SK-N-SH (cell line): ENCODE measurements around the gene APOL6. TPM values are rescaled to one million over a fixed set of nuclear protein-coding genes. Genes with fewer than 3 reads are reported as not detected.

ENCODE experiments used
- CTCF ChIA-PET: fragments of 300-600, 350-600 bp; formaldehyde crosslinking; extraction: SDS; loops from one replicate; lab custom pipeline; 2021; lab: Yijun Ruan, JAX
- POLR2A ChIA-PET: fragments of 350-600 bp; sonication (Branson Sonifier 250); formaldehyde crosslinking; extraction: SDS; loops from one replicate; lab custom pipeline; 2020; ENCODE audit warnings: antibody characterized with exemption, inconsistent platforms; lab: Yijun Ruan, JAX
- DNase-seq: peaks from one replicate; pipeline ENCODE4 v3.0.0; 2012
- H2AFZ ChIP-seq: fragments of 200-600 bp; sonication (generic); 2 replicates; pipeline ENCODE4 v1.8.1; 2016; ENCODE audit warnings: antibody characterized with exemption, mild to moderate bottlenecking, low read depth
- H3F3A ChIP-seq: fragments of 200-600 bp; sonication (generic); replicated peaks from 2 replicates; pipeline ENCODE3; 2016; ENCODE audit warnings: antibody characterized with exemption, mild to moderate bottlenecking; ENCODE audit not compliant: insufficient read depth
- H3K27ac ChIP-seq, 2 experiments: fragments of 200-500 bp in 1 of 2; fragments of 200-600 bp in 1 of 2; sonication (Bioruptor generic) in 1 of 2; sonication (generic), shearing (Covaris generic) in 1 of 2; 2 replicates each; pipeline versions ENCODE4 v1.5.1 to v1.6.1; 2014 to 2016; ENCODE audit warnings: low read depth in 2 of 2, inconsistent platforms in 1 of 2, low read length in 1 of 2, mild to moderate bottlenecking in 1 of 2, mixed read lengths in 1 of 2
- H3K27me3 ChIP-seq: fragments of 200-600 bp; sonication (generic), shearing (Covaris generic); 2 replicates; pipeline ENCODE4 v1.6.1; 2016; ENCODE audit warnings: mixed run types; ENCODE audit not compliant: insufficient read depth
- H3K36me3 ChIP-seq, 2 experiments: fragments of 200-500 bp in 1 of 2; fragments of 200-600 bp in 1 of 2; sonication (Bioruptor generic) in 1 of 2; sonication (generic) in 1 of 2; replicated peaks in 1 of 2; 2 replicates each; pipeline versions ENCODE3 to v1.5.1; 2014 to 2016; ENCODE audit warnings: low read length in 1 of 2, mild to moderate bottlenecking in 1 of 2; ENCODE audit not compliant: insufficient read depth in 2 of 2, control insufficient read depth in 1 of 2
- H3K4me1 ChIP-seq, 2 experiments: fragments of 200-500 bp in 1 of 2; fragments of 200-600 bp in 1 of 2; sonication (Bioruptor generic) in 1 of 2; sonication (generic), shearing (Covaris generic) in 1 of 2; 2 replicates each; pipeline versions ENCODE4 v1.5.1 to v1.6.1; 2014 to 2016; ENCODE audit warnings: low read depth in 1 of 2, low read length in 1 of 2, mixed run types in 1 of 2; ENCODE audit not compliant: insufficient read depth in 2 of 2, control insufficient read depth in 1 of 2
- H3K4me2 ChIP-seq: fragments of 200-600 bp; sonication (generic), shearing (Covaris generic); 2 replicates; pipeline ENCODE4 v1.6.1; 2017; ENCODE audit warnings: mixed run types
- H3K4me3 ChIP-seq, 2 experiments: fragments of 200-500 bp in 1 of 2; fragments of 200-600 bp in 1 of 2; sonication (Bioruptor generic) in 1 of 2; sonication (generic), shearing (Covaris generic) in 1 of 2; 2 replicates each; pipeline versions ENCODE4 v1.5.1 to v1.8.1; 2014 to 2016; ENCODE audit warnings: low read depth in 2 of 2, inconsistent platforms in 1 of 2, low read length in 1 of 2, mild to moderate bottlenecking in 1 of 2, mixed read lengths in 1 of 2, moderate library complexity in 1 of 2
- H3K79me2 ChIP-seq: fragments of 200-600 bp; sonication (generic); 2 replicates; pipeline ENCODE4 v1.8.1; 2017; ENCODE audit warnings: mild to moderate bottlenecking; ENCODE audit not compliant: insufficient read depth
- H3K9ac ChIP-seq: fragments of 200-600 bp; sonication (generic); 2 replicates; pipeline ENCODE4 v1.6.1; 2017; ENCODE audit warnings: mixed run types
- H3K9me2 ChIP-seq: fragments of 200-600 bp; sonication (generic); 2 replicates; pipeline ENCODE4 v1.6.1; 2017; ENCODE audit warnings: mixed run types
- H3K9me3 ChIP-seq: fragments of 200-600 bp; sonication (generic); 2 replicates; pipeline ENCODE4 v1.6.1; 2017; ENCODE audit warnings: mixed run types, mild to moderate bottlenecking, moderate library complexity
- H4K20me1 ChIP-seq: fragments of 200-600 bp; sonication (generic); 2 replicates; pipeline ENCODE4 v1.6.1; 2017; ENCODE audit warnings: mild to moderate bottlenecking, mixed run types; ENCODE audit not compliant: insufficient read depth
- CHD2 ChIP-seq: fragments of 150-350 bp; IDR thresholded peaks from 2 replicates; pipeline ENCODE4 v1.6.1; 2018; ENCODE audit warnings: low read length; ENCODE audit not compliant: partially characterized antibody
- ELF1 ChIP-seq: IDR thresholded peaks from 2 replicates; pipeline ENCODE4 v1.4.0; 2012
- EP300 ChIP-seq, 2 experiments: IDR thresholded peaks; 2 replicates each; pipeline versions ENCODE4 v1.4.0 to v1.6.1; 2012; ENCODE audit warnings: borderline replicate concordance in 1 of 2, low read depth in 1 of 2, low read length in 1 of 2
- FOSL2 ChIP-seq: IDR thresholded peaks from 2 replicates; pipeline ENCODE4 v1.4.0; 2012; ENCODE audit warnings: low read depth, mild to moderate bottlenecking, moderate library complexity, borderline replicate concordance
- FOXJ3 ChIP-seq: sonication (generic); formaldehyde crosslinking; IDR thresholded peaks from 2 replicates; pipeline ENCODE4 v1.5.1; 2020; ENCODE audit warnings: mild to moderate bottlenecking, missing genetic modification reagents
- FOXM1 ChIP-seq: IDR thresholded peaks from 2 replicates; pipeline ENCODE4 v1.4.0; 2012; ENCODE audit warnings: low read depth, mild to moderate bottlenecking
- GABPA ChIP-seq: IDR thresholded peaks from 2 replicates; pipeline ENCODE4 v1.4.0; 2012; ENCODE audit warnings: low read depth, mild to moderate bottlenecking
- GATA2 ChIP-seq: sonication (generic); formaldehyde crosslinking; IDR thresholded peaks from 2 replicates; pipeline ENCODE4 v1.5.0; 2020; ENCODE audit warnings: mild to moderate bottlenecking, missing genetic modification reagents
- NFIC ChIP-seq: IDR thresholded peaks from 2 replicates; pipeline ENCODE4 v1.4.0; 2012; ENCODE audit warnings: borderline replicate concordance
- NRF1 ChIP-seq: IDR thresholded peaks from 2 replicates; pipeline ENCODE4 v1.6.1; 2012; ENCODE audit warnings: low read depth, mild to moderate bottlenecking, low read length
- RCOR1 ChIP-seq: fragments of 150-350 bp; IDR thresholded peaks from 2 replicates; pipeline ENCODE4 v1.6.1; 2017; ENCODE audit warnings: antibody characterized with exemption, low read length
- RXRA ChIP-seq: IDR thresholded peaks from 2 replicates; pipeline ENCODE4 v1.4.0; 2012; ENCODE audit warnings: low read depth, mild to moderate bottlenecking, borderline replicate concordance
- TAF1 ChIP-seq: IDR thresholded peaks from 2 replicates; pipeline ENCODE4 v1.6.1; 2012; ENCODE audit warnings: low read depth, mild to moderate bottlenecking, low read length, moderate library complexity, borderline replicate concordance
- TCF12 ChIP-seq: IDR thresholded peaks from 2 replicates; pipeline ENCODE4 v1.4.0; 2012
- TEAD4 ChIP-seq: IDR thresholded peaks from 2 replicates; pipeline ENCODE4 v1.4.0; 2012; ENCODE audit warnings: mild to moderate bottlenecking, borderline replicate concordance; ENCODE audit not compliant: insufficient read depth
- YY1 ChIP-seq: IDR thresholded peaks from 2 replicates; pipeline ENCODE4 v1.4.0; 2012; ENCODE audit warnings: low read depth, mild to moderate bottlenecking
- WGBS: methylation state at CpG from one replicate; pipeline ENCODE4 v1.1.6; 2017; ENCODE audit warnings: low lambda C conversion rate; 5-methylcytosine and 5-hydroxymethylcytosine counted together
- polyA plus RNA-seq, 3 experiments: library from polyadenylated mRNA; depleted of rRNA; stranded (reverse); fragments of >200 nt; gene quantifications; 2 replicates each; pipeline ENCODE4 v1.2.3, GENCODE V29; 2012
- TF ChIP-seq, protein P1 (sequence below): IDR thresholded peaks from 2 replicates; pipeline ENCODE4 v1.4.0; 2012; ENCODE audit warnings: low read depth, borderline replicate concordance
- TF ChIP-seq, protein P2 (sequence below): IDR thresholded peaks from 2 replicates; pipeline ENCODE4 v1.4.0; 2012; ENCODE audit warnings: low read depth

Gene APOL6
- polyA plus RNA-seq, 1 of the 3 experiments (the other 2 are of a cell fraction) = 0.90 TPM

DNA sequence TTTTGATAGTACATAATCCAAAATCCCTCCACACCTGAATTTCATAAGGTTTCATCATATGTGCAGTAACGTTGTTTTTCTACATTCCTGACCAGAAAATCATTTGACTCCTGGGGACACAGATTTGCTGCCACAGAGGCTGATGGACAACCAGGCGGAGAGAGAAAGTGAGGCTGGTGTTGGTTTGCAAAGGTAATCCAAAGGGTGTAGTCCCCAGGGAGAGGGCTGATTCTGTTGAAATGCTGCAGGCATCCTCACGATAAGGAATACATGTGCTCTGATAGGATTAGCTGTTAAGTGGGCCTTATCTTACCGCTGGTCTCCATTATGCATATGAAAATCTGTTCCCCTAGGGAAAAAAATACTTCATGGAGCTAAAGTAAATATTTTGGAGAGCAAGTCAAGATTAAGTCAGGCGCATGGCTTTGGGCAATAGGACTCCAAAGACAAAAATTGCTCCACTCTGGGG, 8.1 kb downstream of the APOL6 start:
- no peak overlapping the region for H3K4me2 ChIP-seq
- no peak overlapping the region for H2AFZ ChIP-seq
- no peak overlapping the region for H3K4me3 ChIP-seq
- H3F3A ChIP-seq = no peaks in the 10 kb centered on the region
- no peaks in the 10 kb centered on the region for H3K79me2 ChIP-seq
- no peaks in the 10 kb centered on the region for H4K20me1 ChIP-seq
- POLR2A ChIA-PET = no interaction called here
- TF ChIP-seq GATA2 (CRISPR knock-in tag) (peak; percentile 85), EP300 (IDR thresholded peaks at IDR 0.05; ENCODE audit: borderline replicate concordance in 1 of 2, low read depth in 1 of 2, low read length in 1 of 2) (peak in 1 of 2 experiments; percentile 70; a peak in 1 of 4 replicates), RXRA (no peak), RCOR1 (peak; percentile 52; the same call in 1 of the 2 replicates), YY1 (no peak), TCF12 (0 out of 2 replicates have a peak, but pooled peaks have one; percentile 29)
- no peak overlapping the region for H3K27ac ChIP-seq
- H3K27me3 ChIP-seq = no peaks in the 10 kb centered on the region
- WGBS = 63% methylated on average over 5 of the region's 5 CpGs
- no peak overlapping the region for H3K9ac ChIP-seq
- H3K9me2 ChIP-seq = no peaks in the 10 kb centered on the region
- peak; percentile 66 for DNase-seq
- no peaks in the 10 kb centered on the region for H3K9me3 ChIP-seq
- CTCF ChIA-PET = interaction anchor here (0.9 to 1.3 kb wide), 3 partner anchors 25 to 69 kb away, joined by 3 to 5 read pairs (median 3); no protein-coding TSS in a partner anchor
- peaks cover 8 to 12% of the 10 kb centered on the region in 2 experiments; a peak in 3 of 4 replicates for H3K4me1 ChIP-seq
- no peaks in the 10 kb centered on the region for H3K36me3 ChIP-seq

DNA sequence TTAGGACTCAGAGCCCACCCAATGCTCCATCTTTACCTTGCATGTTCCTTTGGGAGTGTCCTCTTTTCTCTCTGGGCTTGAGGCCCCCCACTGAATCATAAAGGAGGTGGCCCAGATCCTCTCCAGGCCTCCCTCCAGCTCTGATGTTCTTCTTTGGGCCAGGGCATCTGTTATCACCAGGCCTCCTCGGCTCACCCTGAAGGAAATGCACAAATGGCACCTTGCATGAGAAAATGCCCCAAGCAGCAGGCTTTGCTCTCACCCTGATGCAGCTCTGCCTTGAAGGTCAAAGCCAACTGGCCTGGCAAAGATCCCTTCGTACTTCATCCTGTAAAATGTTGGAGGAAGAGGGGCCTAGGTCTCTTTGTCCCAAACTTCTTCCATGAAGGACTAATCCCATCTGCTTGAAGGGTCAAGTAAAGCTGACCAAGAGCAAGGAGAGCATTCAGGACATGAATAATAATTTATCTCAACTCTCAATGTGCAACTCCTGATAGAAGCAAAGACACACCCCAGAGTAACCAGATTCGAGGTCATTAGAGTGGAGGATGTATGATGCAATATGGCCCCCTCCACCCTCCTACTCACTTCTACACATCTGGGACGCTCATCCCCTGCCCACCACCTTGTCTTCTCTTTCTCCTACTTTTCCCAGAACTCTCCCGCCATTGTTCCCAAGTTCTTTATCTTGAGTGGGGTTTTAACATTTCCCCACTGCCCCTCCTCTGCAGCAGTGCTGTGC, 9.5 kb downstream of the APOL6 start:
- TF ChIP-seq YY1 (no peak), FOXM1 (no peak), FOXJ3 (CRISPR knock-in tag) (no peak), RCOR1 (no peak), NRF1 (no peak), CHD2 (no peak), NFIC (no peak), GABPA (no peak), ELF1 (no peak), TCF12 (no peak), TEAD4 (no peak), FOSL2 (no peak), TAF1 (no peak)
- TF ChIP-seq, protein P1, sequence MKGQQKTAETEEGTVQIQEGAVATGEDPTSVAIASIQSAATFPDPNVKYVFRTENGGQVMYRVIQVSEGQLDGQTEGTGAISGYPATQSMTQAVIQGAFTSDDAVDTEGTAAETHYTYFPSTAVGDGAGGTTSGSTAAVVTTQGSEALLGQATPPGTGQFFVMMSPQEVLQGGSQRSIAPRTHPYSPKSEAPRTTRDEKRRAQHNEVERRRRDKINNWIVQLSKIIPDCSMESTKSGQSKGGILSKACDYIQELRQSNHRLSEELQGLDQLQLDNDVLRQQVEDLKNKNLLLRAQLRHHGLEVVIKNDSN = no peak
- TF ChIP-seq, protein P2, sequence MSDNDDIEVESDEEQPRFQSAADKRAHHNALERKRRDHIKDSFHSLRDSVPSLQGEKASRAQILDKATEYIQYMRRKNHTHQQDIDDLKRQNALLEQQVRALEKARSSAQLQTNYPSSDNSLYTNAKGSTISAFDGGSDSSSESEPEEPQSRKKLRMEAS = no peak
- no peaks in the 10 kb centered on the region for H4K20me1 ChIP-seq
- no peaks in the 10 kb centered on the region for H3K79me2 ChIP-seq
- no peak overlapping the region for H3K9ac ChIP-seq
- no peaks in the 10 kb centered on the region for H3K9me3 ChIP-seq
- H3K9me2 ChIP-seq = no peaks in the 10 kb centered on the region
- H2AFZ ChIP-seq = no peak overlapping the region
- no peaks in the 10 kb centered on the region for H3K36me3 ChIP-seq
- ChIA-PET POLR2A (no interaction called here), CTCF (interaction anchor here (0.6 to 1.3 kb wide), 2 partner anchors 30 to 478 kb away, joined by 3 to 5 read pairs; no protein-coding TSS in a partner anchor)
- peaks cover 10 to 12% of the 10 kb centered on the region in 2 experiments; a peak in 3 of 4 replicates for H3K4me1 ChIP-seq
- no peak for DNase-seq
- H3K4me2 ChIP-seq = no peak overlapping the region
- H3K4me3 ChIP-seq = no peak overlapping the region
- WGBS = 50% methylated on average over 5 of the region's 5 CpGs
- H3K27ac ChIP-seq = no peak overlapping the region
- H3K27me3 ChIP-seq = no peaks in the 10 kb centered on the region
- no peaks in the 10 kb centered on the region for H3F3A ChIP-seq
